OCI-M1 (cell line): ENCODE data around the gene GAB1.
"Not testable (repeated sequence)": the region's sequence is repeated elsewhere in the genome, so short reads cannot be mapped to it uniquely, and the experiment has no call there.

Experiments
- DNase-seq: peaks from one replicate; lab custom pipeline; 2025; lab: John Stamatoyannopoulos, UW

GAB1 gene

GRCh38 chr4:143338313-143338712 lies 1.6 kb downstream of the GAB1 start:
- no peak for DNase-seq

DNA sequence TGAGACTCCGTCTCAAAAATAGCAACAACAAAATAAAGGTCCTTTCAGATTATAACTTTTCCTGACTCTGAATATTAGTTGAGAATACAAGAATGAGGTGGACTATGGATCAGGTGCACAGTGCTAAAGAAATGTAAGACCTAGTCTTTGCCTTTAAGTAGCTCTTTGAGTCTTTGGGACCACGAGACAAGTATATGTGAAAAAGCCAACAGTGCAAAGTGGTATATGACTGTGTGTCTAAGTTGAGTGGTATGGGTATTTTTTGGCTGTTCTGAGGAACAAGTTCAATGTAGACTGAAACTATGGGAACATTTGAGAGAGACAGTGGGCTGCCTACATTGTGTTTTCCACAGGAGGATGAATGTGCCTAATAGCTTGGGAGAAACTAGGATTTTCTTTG lies 2.8 kb downstream of the GAB1 start:
- DNase-seq: no peak

- no peak for DNase-seq
These were observed 4.6 kb downstream of the GAB1 start for GRCh38 chr4:143341186-143341755.

GRCh38 chr4:143343276-143343831 lies 6.7 kb downstream of the GAB1 start:
- DNase-seq: no peak

- no peak for DNase-seq
These were observed 7.4 kb downstream of the GAB1 start for GRCh38 chr4:143344041-143344440.

GRCh38 chr4:143344774-143345173 lies 8.1 kb downstream of the GAB1 start:
- peak; percentile 82 for DNase-seq

DNA sequence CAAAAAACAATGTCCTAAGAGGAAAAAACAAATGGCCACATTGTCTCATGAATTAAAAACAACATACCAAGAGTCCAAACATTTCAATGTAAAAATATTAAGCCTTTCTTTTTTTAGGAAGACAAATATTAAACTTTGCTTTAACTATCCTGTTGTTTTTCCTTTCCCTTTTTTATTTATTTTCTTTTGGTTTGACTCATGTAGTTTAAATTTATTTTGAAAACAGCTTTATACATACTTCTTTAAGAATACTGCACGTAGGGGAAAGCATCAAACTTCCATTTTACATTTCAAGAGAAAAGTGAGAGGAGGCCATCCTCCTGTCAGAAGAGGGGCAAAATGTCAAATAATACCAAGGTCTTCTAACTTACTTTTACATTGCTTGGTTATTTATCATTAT lies 8.7 kb downstream of the GAB1 start:
- peak; percentile 65 for DNase-seq

GRCh38 chr4:143346206-143346605 lies 9.5 kb downstream of the GAB1 start:
- DNase-seq: peak; percentile 71

- DNase-seq: peak; percentile 79
These were observed 10.9 kb downstream of the GAB1 start for GRCh38 chr4:143347484-143348111.

GRCh38 chr4:143348233-143349077 lies 11.8 kb downstream of the GAB1 start:
- DNase-seq: peak; percentile 92

DNA sequence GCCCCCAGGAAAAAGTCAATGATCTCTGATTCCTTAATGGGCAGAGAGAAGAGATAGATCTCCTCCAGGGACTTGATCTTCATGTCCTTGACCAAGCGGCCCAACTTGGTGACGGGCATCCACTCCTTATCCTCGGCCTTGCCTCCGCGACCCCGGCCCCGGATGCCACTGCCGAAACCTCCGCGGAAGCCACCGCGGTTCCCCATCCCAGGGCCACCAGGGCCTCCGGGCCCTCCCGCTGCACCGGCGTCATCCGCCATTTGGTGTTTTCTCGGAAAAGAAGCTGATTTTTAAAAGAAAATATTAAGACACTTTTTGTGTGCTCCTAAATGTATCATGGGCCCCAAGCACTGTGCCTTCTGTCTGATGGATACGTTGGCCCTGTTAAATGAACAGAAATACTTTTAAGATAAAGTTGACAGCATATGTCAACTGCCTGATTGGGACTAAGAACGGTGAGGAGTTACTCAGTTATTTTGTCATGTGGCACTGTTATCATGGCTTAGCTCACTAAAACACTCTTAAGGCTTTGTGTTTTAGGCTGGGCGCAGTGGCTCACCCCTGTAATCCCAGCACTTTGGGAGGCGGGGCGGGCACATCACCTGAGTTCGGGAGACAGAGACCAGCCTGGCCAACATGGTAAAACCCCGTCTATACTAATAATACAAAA lies 13.3 kb downstream of the GAB1 start:
- DNase-seq: not testable (repeated sequence)

GRCh38 chr4:143351149-143351691 lies 14.5 kb downstream of the GAB1 start:
- DNase-seq: no peak

DNA sequence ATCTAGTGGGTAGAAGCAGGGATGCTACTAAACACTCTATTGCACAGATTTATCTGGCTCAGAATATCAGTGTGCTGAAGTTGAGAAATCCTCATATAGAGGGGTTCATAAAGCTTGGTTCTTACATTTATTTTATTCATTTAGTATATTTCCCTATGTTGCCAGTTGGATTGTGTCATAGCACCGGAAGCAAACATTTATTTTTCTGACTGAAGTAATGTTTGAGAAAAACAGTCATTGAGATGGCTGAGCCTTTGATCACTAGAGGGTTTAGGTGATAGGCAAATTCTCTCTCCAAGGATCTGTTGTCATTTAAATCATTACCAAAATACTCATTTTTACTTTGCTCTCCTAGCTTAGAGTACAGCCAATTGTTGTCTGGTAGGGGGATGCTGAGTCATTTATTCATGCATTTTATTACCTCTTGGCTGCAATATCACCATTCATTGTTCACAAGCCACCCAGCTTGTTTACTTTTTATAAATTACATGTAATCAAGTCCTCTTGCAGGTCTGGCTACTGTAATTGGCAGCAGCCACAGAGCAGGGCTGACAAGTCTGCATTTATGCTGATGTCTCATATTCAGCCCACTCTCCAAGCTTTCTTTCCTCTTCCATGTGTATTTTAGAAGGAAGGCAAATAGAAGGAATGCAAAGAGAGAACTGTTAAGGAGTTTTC lies 15.2 kb downstream of the GAB1 start:
- DNase-seq: peak; percentile 61

DNA sequence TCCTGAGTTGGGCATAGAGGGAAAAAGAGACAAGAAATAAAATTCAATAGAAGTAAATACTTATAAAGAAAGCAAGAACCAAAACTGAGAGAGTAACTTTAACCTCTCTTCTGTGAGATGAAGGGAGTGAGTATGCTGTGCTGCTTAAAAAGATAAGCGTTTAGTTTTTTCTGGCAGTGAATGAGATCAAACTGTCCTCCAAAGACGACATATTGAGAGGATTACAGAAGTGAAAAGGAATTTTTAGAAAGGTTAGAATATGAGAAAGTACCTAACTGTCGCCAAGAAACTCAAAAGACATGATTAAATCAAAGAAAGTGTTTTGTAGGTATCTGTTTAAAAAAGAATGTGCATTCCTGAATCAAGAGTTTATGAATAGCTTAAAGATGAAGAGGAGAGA lies 16.0 kb downstream of the GAB1 start:
- peak; percentile 74 for DNase-seq

- no peak for DNase-seq
These were observed 17.1 kb downstream of the GAB1 start for GRCh38 chr4:143353797-143354196.

DNA sequence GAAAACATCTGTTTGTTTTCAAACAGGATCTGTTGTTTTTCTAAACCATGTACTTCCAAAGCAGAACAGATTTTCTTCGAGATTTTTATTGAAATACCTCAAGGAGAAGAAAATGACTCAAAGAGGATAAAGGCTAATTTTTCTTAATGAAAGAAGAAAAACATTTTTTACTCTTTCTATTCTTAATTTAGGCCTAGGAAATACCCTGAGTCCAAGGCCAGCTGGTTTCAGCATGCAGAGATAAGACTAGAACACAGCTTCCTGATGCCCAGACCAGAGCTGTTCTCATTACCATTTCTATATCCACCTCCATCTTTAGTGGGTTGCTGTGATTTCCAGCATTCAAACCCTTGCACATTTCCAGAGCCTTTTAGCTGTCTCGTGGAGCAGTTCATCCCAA lies 18.3 kb downstream of the GAB1 start:
- peak; percentile 48 for DNase-seq

- DNase-seq: no peak
These were observed 19.0 kb downstream of the GAB1 start for GRCh38 chr4:143355540-143356217.

DNA sequence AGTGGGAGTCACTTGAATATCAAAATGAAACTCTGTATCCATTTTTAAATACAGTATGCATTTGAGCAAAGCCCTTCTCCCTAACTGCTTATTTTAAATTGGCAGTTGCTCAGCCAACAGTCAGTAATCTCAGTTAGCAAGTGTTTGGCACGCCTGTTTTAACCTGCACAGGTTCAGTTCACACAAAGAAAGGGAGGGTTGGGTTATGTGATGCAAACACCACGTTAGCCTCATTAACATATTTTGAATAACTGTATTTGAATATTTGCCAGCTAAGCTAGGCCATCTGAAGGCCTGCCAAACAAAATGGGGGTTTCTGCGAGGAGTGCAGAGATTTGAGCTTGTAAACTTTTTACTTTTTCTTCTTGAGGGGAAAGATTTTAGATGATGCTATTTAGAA lies 19.8 kb downstream of the GAB1 start:
- DNase-seq: no peak

DNA sequence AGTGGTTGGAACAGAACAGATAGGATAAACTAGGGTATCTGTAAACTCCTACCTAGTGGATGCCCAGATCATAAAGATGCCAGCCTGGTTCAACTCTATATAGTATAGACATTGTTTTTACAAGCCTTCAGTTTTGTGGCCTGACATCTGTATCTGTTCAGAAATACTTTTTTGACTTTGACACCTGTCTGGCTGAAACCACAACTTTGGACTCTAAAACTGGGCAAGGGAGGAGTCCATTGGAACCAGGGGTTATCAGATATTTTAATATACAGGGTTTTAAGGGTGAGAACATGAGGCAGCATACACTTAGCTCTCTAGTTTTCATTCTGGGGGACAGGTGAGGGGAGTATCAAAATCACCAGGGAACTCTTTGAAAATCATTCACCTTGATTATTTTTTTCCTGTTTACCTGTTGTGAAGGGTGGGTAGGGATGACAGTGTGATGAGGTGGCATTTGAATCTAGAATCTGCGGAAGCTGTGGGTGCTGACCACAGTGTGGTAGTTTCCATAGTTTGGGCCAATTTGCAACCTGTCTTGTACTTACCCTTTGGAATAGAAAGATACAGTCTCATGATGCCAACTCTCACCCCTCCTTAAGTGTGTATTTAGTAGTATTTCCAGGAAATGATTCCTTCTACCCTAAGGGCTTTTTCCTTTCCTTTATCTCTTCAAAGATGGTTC lies 20.6 kb downstream of the GAB1 start:
- no peak for DNase-seq

DNA sequence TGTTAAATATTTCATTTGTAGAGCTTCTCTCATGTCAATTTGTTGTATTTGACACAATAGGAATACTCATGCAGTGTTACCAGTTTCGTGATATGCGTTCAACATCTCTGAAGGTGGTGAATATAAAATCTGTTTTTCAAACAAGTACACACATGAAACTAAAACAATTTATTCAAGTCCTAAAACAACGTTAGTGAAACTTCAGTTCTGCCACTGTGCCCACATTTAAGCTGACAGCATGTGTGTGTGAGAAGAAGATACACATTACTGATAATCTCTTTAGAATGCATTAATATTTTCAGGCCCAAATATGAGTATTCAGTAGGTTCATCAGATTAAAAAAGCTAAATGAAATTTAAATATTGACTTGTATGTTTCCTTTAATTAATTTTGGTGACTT lies 21.7 kb downstream of the GAB1 start:
- no peak for DNase-seq
